ENCODE results near the gene NBEA. TPM values are rescaled to one million over a fixed set of nuclear protein-coding genes. Genes with fewer than 3 reads are reported as not detected.
A peak's percentile ranks its signal among the peaks of the same experiment; 100 is the strongest.

The NBEA gene
- total RNA-seq, 1 donor, result 4.0 TPM

DNA sequence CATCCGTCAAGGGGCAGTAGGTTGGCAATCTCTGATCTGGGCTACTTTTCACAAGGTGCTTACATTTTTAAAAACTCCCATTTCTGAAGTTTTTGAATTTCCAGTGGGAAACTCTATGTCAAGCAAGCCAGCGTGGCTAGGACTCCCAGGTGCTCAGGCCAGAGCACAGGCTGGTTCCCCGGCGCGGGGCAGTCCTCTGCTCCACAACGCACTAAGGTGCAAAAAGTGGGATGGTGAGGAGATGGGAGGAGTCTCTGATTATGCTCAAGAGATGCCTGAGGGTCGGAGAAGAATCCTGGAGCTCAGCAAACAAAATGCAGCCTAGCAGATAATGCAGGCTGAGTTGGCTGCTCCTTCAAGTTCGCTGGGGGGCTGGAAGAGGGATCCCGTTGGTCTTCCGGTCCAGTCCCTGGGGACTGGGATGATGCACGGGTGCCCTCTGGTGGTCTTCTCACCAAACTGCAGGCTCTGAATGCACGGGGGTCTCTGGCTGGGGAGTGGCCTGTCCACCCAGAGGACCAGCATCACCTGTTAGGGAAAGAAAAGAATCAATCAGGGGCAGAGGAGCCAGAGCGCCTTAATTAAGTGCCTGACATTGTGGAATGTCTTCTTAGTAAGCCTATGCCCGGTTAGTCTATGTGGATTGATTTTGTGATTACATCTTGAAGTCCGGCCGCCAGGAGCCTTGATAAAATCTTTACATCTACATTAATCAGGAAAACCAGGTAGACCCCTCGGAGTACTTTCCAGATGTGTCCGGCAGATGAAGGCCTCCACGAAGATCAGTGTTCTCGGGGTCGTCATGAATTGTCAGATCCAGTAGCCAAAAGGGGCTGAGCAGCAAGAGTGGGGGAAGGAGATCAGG, 778.9 kb downstream of the NBEA start:
- Histone ChIP-seq H2AFZ (ENCODE audit: low read length) (peak overlapping the region; percentile 71), H3K4me1 (ENCODE audit: insufficient read depth, low read length) (peaks cover 18% of the 10 kb centered on the region), H3K4me2 (ENCODE audit: insufficient read depth, low read length) (peak overlapping the region; percentile 80), H3K4me3 (ENCODE audit: insufficient read depth, low read length) (peak overlapping the region; percentile 61), H3K79me2 (ENCODE audit: insufficient read depth, low read length) (no peaks in the 10 kb centered on the region), H3K9me3 (ENCODE audit: low read depth, low read length) (no peaks in the 10 kb centered on the region), H4K20me1 (ENCODE audit: insufficient read depth, low read length) (no peaks in the 10 kb centered on the region), H3K27ac (ENCODE audit: low read depth, low read length) (no peak overlapping the region), H3K36me3 (ENCODE audit: insufficient read depth, low read length) (no peaks in the 10 kb centered on the region), H3K27me3 (ENCODE audit: insufficient read depth, low read length) (no peaks in the 10 kb centered on the region)
- peak; percentile 88 for DNase-seq (ENCODE audit: insufficient read length, low spot score, missing footprints)
- TF ChIP-seq, protein P1, sequence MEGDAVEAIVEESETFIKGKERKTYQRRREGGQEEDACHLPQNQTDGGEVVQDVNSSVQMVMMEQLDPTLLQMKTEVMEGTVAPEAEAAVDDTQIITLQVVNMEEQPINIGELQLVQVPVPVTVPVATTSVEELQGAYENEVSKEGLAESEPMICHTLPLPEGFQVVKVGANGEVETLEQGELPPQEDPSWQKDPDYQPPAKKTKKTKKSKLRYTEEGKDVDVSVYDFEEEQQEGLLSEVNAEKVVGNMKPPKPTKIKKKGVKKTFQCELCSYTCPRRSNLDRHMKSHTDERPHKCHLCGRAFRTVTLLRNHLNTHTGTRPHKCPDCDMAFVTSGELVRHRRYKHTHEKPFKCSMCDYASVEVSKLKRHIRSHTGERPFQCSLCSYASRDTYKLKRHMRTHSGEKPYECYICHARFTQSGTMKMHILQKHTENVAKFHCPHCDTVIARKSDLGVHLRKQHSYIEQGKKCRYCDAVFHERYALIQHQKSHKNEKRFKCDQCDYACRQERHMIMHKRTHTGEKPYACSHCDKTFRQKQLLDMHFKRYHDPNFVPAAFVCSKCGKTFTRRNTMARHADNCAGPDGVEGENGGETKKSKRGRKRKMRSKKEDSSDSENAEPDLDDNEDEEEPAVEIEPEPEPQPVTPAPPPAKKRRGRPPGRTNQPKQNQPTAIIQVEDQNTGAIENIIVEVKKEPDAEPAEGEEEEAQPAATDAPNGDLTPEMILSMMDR (IDR thresholded peaks at IDR 0.05; ENCODE audit: extremely low read depth, low read depth, low read length), result peak; percentile 96

Small RNA genes within 50 kb of the gene (small RNA-seq; reads per million reads assigned to genes)
- not detected for gene RF00017
